ENCODE measurements around the gene GTF3C1. TPM values are rescaled to one million over a fixed set of nuclear protein-coding genes. Genes with fewer than 3 reads are reported as not detected.
"Not testable (repeated sequence)": the region's sequence is repeated elsewhere in the genome, so short reads cannot be mapped to it uniquely, and the experiment has no call there.

Gene GTF3C1
- total RNA-seq, 1 donor from 2014 or later: 74.4 TPM

GRCh38 chr16:27441998-27442397 lies 107.7 kb downstream of the GTF3C1 start:
- no peak for DNase-seq

GRCh38 chr16:27441276-27441675 lies 108.4 kb downstream of the GTF3C1 start:
- no peak for DNase-seq

GRCh38 chr16:27439271-27440018 lies 110.3 kb downstream of the GTF3C1 start:
- DNase-seq: no peak

- no peak for DNase-seq
Observed at GRCh38 chr16:27437946-27438345, 111.8 kb downstream of the GTF3C1 start.

- no peak for DNase-seq
Observed at GRCh38 chr16:27436921-27437650, 112.6 kb downstream of the GTF3C1 start.

- no peak for DNase-seq
Observed at GRCh38 chr16:27436065-27436464, 113.6 kb downstream of the GTF3C1 start.

- DNase-seq: not testable (repeated sequence)
Observed at GRCh38 chr16:27435146-27435545, 114.6 kb downstream of the GTF3C1 start.

- no peak for DNase-seq
Observed at GRCh38 chr16:27434141-27435051, 115.3 kb downstream of the GTF3C1 start.

GRCh38 chr16:27433636-27434035 lies 116.1 kb downstream of the GTF3C1 start:
- DNase-seq: no peak

- DNase-seq: not testable (repeated sequence)
Observed at GRCh38 chr16:27433191-27433590, 116.5 kb downstream of the GTF3C1 start.

- no peak for DNase-seq
Observed at GRCh38 chr16:27432558-27432957, 117.2 kb downstream of the GTF3C1 start.

GRCh38 chr16:27431773-27432532 lies 117.8 kb downstream of the GTF3C1 start:
- DNase-seq: no peak

- peak; percentile 52 for DNase-seq
Observed at GRCh38 chr16:27430923-27431484, 118.7 kb downstream of the GTF3C1 start.

- DNase-seq: no peak
Observed at GRCh38 chr16:27430512-27430911, 119.2 kb downstream of the GTF3C1 start.

GRCh38 chr16:27429981-27430441 lies 119.7 kb downstream of the GTF3C1 start:
- no peak for DNase-seq

- no peak for DNase-seq
Observed at GRCh38 chr16:27429330-27429871, 120.3 kb downstream of the GTF3C1 start.

- no peak for DNase-seq
Observed at GRCh38 chr16:27428026-27428785, 121.5 kb downstream of the GTF3C1 start.

- no peak for DNase-seq
Observed at GRCh38 chr16:27427538-27427937, 122.2 kb downstream of the GTF3C1 start.

GRCh38 chr16:27426423-27427408 lies 123.0 kb downstream of the GTF3C1 start:
- DNase-seq: peak; percentile 47
